Muscle layer of duodenum (tissue), 2 donors: ENCODE data around the gene CFAP73.
"Not testable (repeated sequence)": the region's sequence is repeated elsewhere in the genome, so short reads cannot be mapped to it uniquely, and the experiment has no call there.

ENCODE experiments used
- H3K27ac ChIP-seq: one replicate; pipeline ENCODE4 v1.7.0; 2013; ENCODE audit warnings: mild to moderate bottlenecking, low read length
- H3K27me3 ChIP-seq: one replicate; pipeline ENCODE4 v1.7.0; 2013; ENCODE audit warnings: low read depth, mild to moderate bottlenecking, control low read depth, low read length
- H3K36me3 ChIP-seq, 2 donors: one replicate each; pipeline ENCODE4 v1.7.0; 2013; ENCODE audit warnings: low read length in 2 of 2, control low read depth in 1 of 2, mild to moderate bottlenecking in 1 of 2; ENCODE audit not compliant: insufficient read depth in 2 of 2, control insufficient read depth in 1 of 2
- H3K4me1 ChIP-seq, 2 donors: one replicate each; pipeline ENCODE4 v1.7.0; 2013; ENCODE audit warnings: low read length in 2 of 2, mild to moderate bottlenecking in 2 of 2, control low read depth in 1 of 2, moderate library complexity in 1 of 2; ENCODE audit not compliant: insufficient read depth in 2 of 2, control insufficient read depth in 1 of 2
- H3K4me3 ChIP-seq, 2 donors: one replicate each; pipeline ENCODE4 v1.7.0; 2013; ENCODE audit warnings: low read length in 2 of 2, low read depth in 1 of 2, mild to moderate bottlenecking in 1 of 2
- H3K9me3 ChIP-seq, 2 donors: one replicate each; pipeline ENCODE4 v1.7.0; 2013; ENCODE audit warnings: low read length in 2 of 2, control low read depth in 1 of 2, mild to moderate bottlenecking in 1 of 2; ENCODE audit not compliant: control insufficient read depth in 1 of 2
- donor health status: healthy.

Gene CFAP73

GRCh38 chr12:113198296-113198695, 48.8 kb downstream of the CFAP73 start:
- no peaks in the 10 kb centered on the region for H3K36me3 ChIP-seq
- no peaks in the 10 kb centered on the region for H3K4me1 ChIP-seq
- H3K9me3 ChIP-seq, result no peaks in the 10 kb centered on the region

GRCh38 chr12:113200021-113200797, 50.7 kb downstream of the CFAP73 start:
- no peak overlapping the region for H3K27ac ChIP-seq
- no peak overlapping the region for H3K4me3 ChIP-seq
- H3K9me3 ChIP-seq, result no peaks in the 10 kb centered on the region
- no peaks in the 10 kb centered on the region for H3K27me3 ChIP-seq
- H3K4me1 ChIP-seq, result no peaks in the 10 kb centered on the region
- no peaks in the 10 kb centered on the region for H3K36me3 ChIP-seq

More at GRCh38 chr12:113198296-113198695, 48.8 kb downstream of the CFAP73 start:
- H3K4me3 ChIP-seq, result no peak overlapping the region
- no peak overlapping the region for H3K27ac ChIP-seq
- H3K27me3 ChIP-seq, result no peaks in the 10 kb centered on the region

GRCh38 chr12:113201187-113202177, 52.0 kb downstream of the CFAP73 start:
- Histone ChIP-seq H3K27me3 (no peaks in the 10 kb centered on the region), H3K9me3 (no peaks in the 10 kb centered on the region), H3K4me1 (no peaks in the 10 kb centered on the region), H3K27ac (no peak overlapping the region), H3K36me3 (no peaks in the 10 kb centered on the region), H3K4me3 (no peak overlapping the region)

GRCh38 chr12:113202300-113203075, 53.0 kb downstream of the CFAP73 start:
- H3K27me3 ChIP-seq, result no peaks in the 10 kb centered on the region
- H3K4me1 ChIP-seq, result no peaks in the 10 kb centered on the region
- H3K4me3 ChIP-seq, result no peak overlapping the region
- no peaks in the 10 kb centered on the region for H3K36me3 ChIP-seq
- H3K27ac ChIP-seq, result no peak overlapping the region
- H3K9me3 ChIP-seq, result no peaks in the 10 kb centered on the region

- no peak overlapping the region for H3K4me3 ChIP-seq
- no peaks in the 10 kb centered on the region for H3K4me1 ChIP-seq
- H3K9me3 ChIP-seq, result no peaks in the 10 kb centered on the region
- no peaks in the 10 kb centered on the region for H3K27me3 ChIP-seq
- H3K36me3 ChIP-seq, result no peaks in the 10 kb centered on the region
- H3K27ac ChIP-seq, result no peak overlapping the region
Measured at GRCh38 chr12:113203852-113204760, 54.6 kb downstream of the CFAP73 start.

- H3K27me3 ChIP-seq, result no peaks in the 10 kb centered on the region
Measured at GRCh38 chr12:113204804-113205203, 55.3 kb downstream of the CFAP73 start.

GRCh38 chr12:113206802-113207201, 57.3 kb downstream of the CFAP73 start:
- not testable (repeated sequence) for H3K9me3 ChIP-seq, H3K36me3 ChIP-seq, H3K4me3 ChIP-seq, H3K27me3 ChIP-seq, H3K4me1 ChIP-seq, H3K27ac ChIP-seq

More at GRCh38 chr12:113204804-113205203, 55.3 kb downstream of the CFAP73 start:
- Histone ChIP-seq H3K27ac (no peak overlapping the region), H3K36me3 (no peaks in the 10 kb centered on the region), H3K9me3 (no peaks in the 10 kb centered on the region), H3K4me3 (no peak overlapping the region), H3K4me1 (no peaks in the 10 kb centered on the region)

- no peaks in the 10 kb centered on the region for H3K36me3 ChIP-seq
Measured at GRCh38 chr12:113207613-113208040, 58.1 kb downstream of the CFAP73 start.

GRCh38 chr12:113208041-113208934, 58.8 kb downstream of the CFAP73 start:
- Histone ChIP-seq H3K4me3 (no peak overlapping the region), H3K27ac (no peak overlapping the region), H3K4me1 (no peaks in the 10 kb centered on the region), H3K9me3 (no peaks in the 10 kb centered on the region), H3K36me3 (no peaks in the 10 kb centered on the region), H3K27me3 (no peaks in the 10 kb centered on the region)

More at GRCh38 chr12:113207613-113208040, 58.1 kb downstream of the CFAP73 start:
- H3K27ac ChIP-seq, result no peak overlapping the region
- H3K9me3 ChIP-seq, result no peaks in the 10 kb centered on the region
- H3K4me1 ChIP-seq, result no peaks in the 10 kb centered on the region
- H3K4me3 ChIP-seq, result no peak overlapping the region
- H3K27me3 ChIP-seq, result no peaks in the 10 kb centered on the region
